ENCODE measurements around the gene IQGAP3. TPM values are rescaled to one million over a fixed set of nuclear protein-coding genes. Genes with fewer than 3 reads are reported as not detected.
A peak's percentile ranks its signal among the peaks of the same experiment; 100 is the strongest.

IQGAP3 gene
- total and polyA plus RNA-seq, 2 experiments from 2014 or later: 11.9 to 31.8 TPM

GRCh38 chr1:156583821-156584622 lies 11.7 kb upstream of the IQGAP3 start:
- no peak overlapping the region for H3K27ac ChIP-seq (ENCODE audit: low read depth)
- TF ChIP-seq JUNB (IDR thresholded peaks at IDR 0.05; ENCODE audit: unreplicated experiment) (no peak), ETS1 (IDR thresholded peaks at IDR 0.05) (no peak), CTCF (conservative IDR thresholded peaks at IDR 0.05; ENCODE audit: low read depth in 2 of 2) (peak; percentile 83 to 95), POLR2AphosphoS5 (IDR thresholded peaks at IDR 0.05; ENCODE audit: low read depth) (no peak), STAT1 (IDR thresholded peaks at IDR 0.05; ENCODE audit: unreplicated experiment) (no peak), ZNF462 (CRISPR knock-in tag; IDR thresholded peaks at IDR 0.05) (0 out of 2 replicates have a peak, but pooled peaks have one; percentile 31), CREB1 (CRISPR knock-in tag; IDR thresholded peaks at IDR 0.05; ENCODE audit: low read depth) (no peak)
- 0 out of 2 replicates have a peak, but pooled peaks cover 3% of the 10 kb centered on the region for H3K9me2 ChIP-seq (ENCODE audit: insufficient read depth)
- no peaks in the 10 kb centered on the region for H3K79me2 ChIP-seq (replicated peaks; ENCODE audit: insufficient read depth)
- ATAC-seq (peak; percentile 77), DNase-seq (ENCODE audit: low spot score) (peak; percentile 97)
- Mint-ChIP-seq H3K9me3 (no peaks in the 10 kb centered on the region; the same call in 2 of the 3 replicates), H3K27ac (no peak overlapping the region), H3K4me3 (peak overlapping the region; percentile 62), H3K4me1 (peaks cover 26% of the 10 kb centered on the region), H3K27me3 (ENCODE audit: insufficient read depth, low read depth, poor library complexity) (peaks cover 8% of the 10 kb centered on the region), H3K36me3 (ENCODE audit: low read depth) (no peaks in the 10 kb centered on the region; the same call in 2 of the 3 replicates)
- H3K4me1 ChIP-seq (ENCODE audit: insufficient read depth): peaks cover 10% of the 10 kb centered on the region
- H3K27me3 ChIP-seq (ENCODE audit: insufficient read depth): no peaks in the 10 kb centered on the region
- peak overlapping the region; percentile 92; the same call in 1 of the 2 replicates for H2AFZ ChIP-seq
- no peaks in the 10 kb centered on the region for H3K36me3 ChIP-seq (ENCODE audit: insufficient read depth)
- peak overlapping the region; percentile 72 for H3K4me2 ChIP-seq
- H4K20me1 ChIP-seq (replicated peaks; ENCODE audit: insufficient read depth): no peaks in the 10 kb centered on the region
- H3K4me3 ChIP-seq: peak overlapping the region; percentile 41
- no peaks in the 10 kb centered on the region for H3F3A ChIP-seq (replicated peaks; ENCODE audit: low read depth)

Data from GM23338 (cell line).